MCF 10A (cell line): ENCODE data around the gene GABRG3. TPM values are rescaled to one million over a fixed set of nuclear protein-coding genes. Genes with fewer than 3 reads are reported as not detected.

Source experiments
- BruUV-seq: library from RNA; stranded (reverse); fragments of 400-500 nt; replicated peaks from 2 replicates; lab custom pipeline; 2021; lab: Mats Ljungman, UMichigan
- CTCF ChIA-PET: fragments of 300-600 bp; sonication (Branson Sonifier 250); formaldehyde crosslinking; extraction: SDS; loops from one replicate; lab custom pipeline; 2021; ENCODE audit warnings: antibody characterized with exemption, inconsistent platforms; lab: Yijun Ruan, JAX
- POLR2A ChIA-PET: fragments of 300-600, 350-650 bp; sonication (Branson Sonifier 250); formaldehyde crosslinking; extraction: SDS; loops from one replicate; lab custom pipeline; 2020; ENCODE audit warnings: antibody characterized with exemption, inconsistent platforms; lab: Yijun Ruan, JAX
- DNase-seq: peaks from one replicate; pipeline ENCODE4 v3.0.0-alpha.2; 2018; ENCODE audit not compliant: unreplicated experiment
- H3K27ac Mint-ChIP-seq: one replicate; pipeline ENCODE4 v1.8.0; 2022; ENCODE audit warnings: mild to moderate bottlenecking, low read depth, mixed read lengths; ENCODE audit not compliant: unreplicated experiment
- H3K27me3 Mint-ChIP-seq: one replicate; pipeline ENCODE4 v1.8.0; 2022; ENCODE audit warnings: mixed read lengths; ENCODE audit not compliant: insufficient read depth, unreplicated experiment
- H3K36me3 Mint-ChIP-seq: one replicate; pipeline ENCODE4 v1.8.0; 2022; ENCODE audit warnings: mild to moderate bottlenecking, moderate library complexity, mixed read lengths; ENCODE audit not compliant: insufficient read depth, unreplicated experiment
- H3K4me1 Mint-ChIP-seq: one replicate; pipeline ENCODE4 v1.8.0; 2022; ENCODE audit warnings: mixed read lengths; ENCODE audit not compliant: insufficient read depth, unreplicated experiment
- H3K4me3 Mint-ChIP-seq: one replicate; pipeline ENCODE4 v1.8.0; 2022; ENCODE audit warnings: mild to moderate bottlenecking, moderate library complexity, mixed read lengths; ENCODE audit not compliant: unreplicated experiment
- H3K9me3 Mint-ChIP-seq: one replicate; pipeline ENCODE4 v1.8.0; 2022; ENCODE audit warnings: mixed read lengths; ENCODE audit not compliant: unreplicated experiment
- CTCF ChIP-seq: fragments of 200-600 bp; IDR thresholded peaks from one replicate; pipeline ENCODE4 v1.8.0; 2022; ENCODE audit warnings: antibody characterized with exemption, mild to moderate bottlenecking; ENCODE audit not compliant: unreplicated experiment
- intact Hi-C: fragments of 100-400 bp; cut with micrococcal nuclease; formaldehyde crosslinking; loops from 2 replicates; pipeline ENCODE4 v1.14.1; 2022
- total RNA-seq: library from RNA; stranded (reverse); gene quantifications from 2 replicates; pipeline ENCODE4 v1.2.3, GENCODE V29; 2022

Gene GABRG3
- total RNA-seq, 1 experiment from 2014 or later = not detected

DNA sequence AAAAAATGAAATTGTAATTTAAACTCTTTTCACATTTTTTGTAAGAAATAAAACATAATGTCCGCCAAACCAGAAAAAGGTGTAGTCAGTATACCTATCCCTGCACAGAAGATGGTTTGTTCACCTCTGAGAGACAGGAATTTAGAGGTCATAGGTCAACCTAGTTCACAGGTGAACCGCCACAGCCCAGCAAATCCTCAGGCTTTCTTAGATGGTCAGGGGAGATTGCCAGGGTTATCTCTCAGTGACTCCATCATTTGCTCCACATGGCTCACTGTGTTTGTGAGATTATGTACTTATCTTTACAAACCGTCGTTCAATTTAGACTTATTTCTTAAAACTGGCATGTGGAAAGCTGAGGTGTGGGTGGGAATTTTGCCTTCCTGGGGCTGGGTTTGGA lies 264.2 kb downstream of the GABRG3 start:
- Mint-ChIP-seq H3K4me1 (no peaks in the 10 kb centered on the region), H3K27ac (no peak overlapping the region), H3K9me3 (peaks cover 25% of the 10 kb centered on the region), H3K4me3 (no peak overlapping the region), H3K27me3 (no peaks in the 10 kb centered on the region), H3K36me3 (no peaks in the 10 kb centered on the region)
- DNase-seq = no peak
- intact Hi-C loops = no loop called here
- BruUV-seq = no TSS peak
- ChIA-PET POLR2A (no interaction called here), CTCF (no interaction called here)
- TF ChIP-seq CTCF = no peak

DNA sequence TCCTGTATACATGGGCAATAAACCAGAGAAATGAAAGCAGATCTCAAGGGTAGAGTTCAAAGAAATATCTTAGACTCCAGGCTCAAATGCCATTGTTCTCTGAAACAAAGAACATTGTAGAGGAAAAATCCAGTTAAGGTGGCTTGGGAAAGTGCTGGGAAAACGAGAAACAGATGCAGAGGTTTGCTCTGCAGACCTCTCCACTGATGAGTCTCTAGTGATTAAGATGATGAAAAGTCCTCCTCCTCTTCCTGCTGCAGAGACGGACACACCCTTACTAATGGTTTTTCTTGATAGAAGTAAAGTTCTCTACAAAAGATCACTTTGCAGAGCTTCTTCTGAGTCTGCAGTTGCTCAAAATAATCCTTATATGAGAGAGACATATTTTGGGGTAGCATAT lies 264.7 kb downstream of the GABRG3 start:
- Mint-ChIP-seq H3K9me3 (peaks cover 25% of the 10 kb centered on the region), H3K36me3 (no peaks in the 10 kb centered on the region), H3K27me3 (no peaks in the 10 kb centered on the region), H3K27ac (no peak overlapping the region), H3K4me3 (no peak overlapping the region), H3K4me1 (no peaks in the 10 kb centered on the region)
- BruUV-seq = no TSS peak
- no peak for DNase-seq
- intact Hi-C loops = no loop called here
- POLR2A ChIA-PET = no interaction called here
- no peak for TF ChIP-seq CTCF
- CTCF ChIA-PET = no interaction called here

DNA sequence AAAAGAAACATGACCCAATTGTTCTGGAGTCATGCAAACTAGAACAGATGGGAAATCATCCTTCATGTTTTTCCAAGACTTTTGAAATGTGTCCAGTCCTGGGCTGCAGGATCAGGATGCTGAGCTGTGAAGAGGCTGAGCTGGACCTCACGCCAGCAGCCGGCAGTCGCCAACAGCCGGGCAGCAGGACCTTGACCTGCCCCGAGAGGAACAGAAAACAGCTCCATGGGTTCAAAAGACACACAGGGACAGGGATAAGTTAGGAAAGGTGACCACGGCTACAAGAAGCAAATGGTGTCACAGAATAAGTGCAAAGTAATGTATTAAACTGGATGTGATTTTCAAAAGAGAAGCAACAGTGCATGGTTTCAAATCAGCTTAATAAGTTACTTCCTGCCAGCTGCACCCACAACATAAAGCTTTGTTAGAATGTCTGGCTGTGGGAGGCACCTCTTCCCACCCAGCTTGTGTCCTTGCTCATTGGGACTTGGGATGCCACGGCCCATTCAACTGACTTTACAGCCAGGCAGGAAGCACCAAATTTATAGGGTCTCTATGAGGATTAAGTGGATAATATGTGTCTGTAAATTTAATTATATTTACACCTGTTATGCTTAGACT lies 266.4 kb downstream of the GABRG3 start:
- POLR2A ChIA-PET = no interaction called here
- Mint-ChIP-seq H3K27ac (no peak overlapping the region), H3K27me3 (no peaks in the 10 kb centered on the region), H3K9me3 (peaks cover 32% of the 10 kb centered on the region), H3K4me1 (no peaks in the 10 kb centered on the region), H3K36me3 (no peaks in the 10 kb centered on the region), H3K4me3 (no peak overlapping the region)
- DNase-seq = no peak
- no TSS peak for BruUV-seq
- TF ChIP-seq CTCF = no peak
- CTCF ChIA-PET = no interaction called here
- intact Hi-C loops = no loop called here

- DNase-seq = no peak
- intact Hi-C loops = no loop called here
- CTCF ChIA-PET = no interaction called here
These were observed 267.2 kb downstream of the GABRG3 start for GRCh38 chr15:27238209-27238608.

More at GRCh38 chr15:27238209-27238608, 267.2 kb downstream of the GABRG3 start:
- Mint-ChIP-seq H3K9me3 (peaks cover 32% of the 10 kb centered on the region), H3K27ac (no peak overlapping the region), H3K4me3 (no peak overlapping the region), H3K27me3 (no peaks in the 10 kb centered on the region), H3K36me3 (no peaks in the 10 kb centered on the region), H3K4me1 (no peaks in the 10 kb centered on the region)
- no TSS peak for BruUV-seq
- POLR2A ChIA-PET = no interaction called here
- no peak for TF ChIP-seq CTCF
